GM18873 (cell line): ENCODE results near the gene SEMA3C.

ENCODE experiments used
- ATAC-seq: cut with Tn5 transposase; IDR thresholded peaks from one replicate; pipeline ENCODE4 v1.9.1; 2021; ENCODE audit warnings: mild to moderate bottlenecking, moderate library complexity, moderate number of reproducible peaks; ENCODE audit not compliant: unreplicated experiment, low FRiP score

Gene SEMA3C

DNA sequence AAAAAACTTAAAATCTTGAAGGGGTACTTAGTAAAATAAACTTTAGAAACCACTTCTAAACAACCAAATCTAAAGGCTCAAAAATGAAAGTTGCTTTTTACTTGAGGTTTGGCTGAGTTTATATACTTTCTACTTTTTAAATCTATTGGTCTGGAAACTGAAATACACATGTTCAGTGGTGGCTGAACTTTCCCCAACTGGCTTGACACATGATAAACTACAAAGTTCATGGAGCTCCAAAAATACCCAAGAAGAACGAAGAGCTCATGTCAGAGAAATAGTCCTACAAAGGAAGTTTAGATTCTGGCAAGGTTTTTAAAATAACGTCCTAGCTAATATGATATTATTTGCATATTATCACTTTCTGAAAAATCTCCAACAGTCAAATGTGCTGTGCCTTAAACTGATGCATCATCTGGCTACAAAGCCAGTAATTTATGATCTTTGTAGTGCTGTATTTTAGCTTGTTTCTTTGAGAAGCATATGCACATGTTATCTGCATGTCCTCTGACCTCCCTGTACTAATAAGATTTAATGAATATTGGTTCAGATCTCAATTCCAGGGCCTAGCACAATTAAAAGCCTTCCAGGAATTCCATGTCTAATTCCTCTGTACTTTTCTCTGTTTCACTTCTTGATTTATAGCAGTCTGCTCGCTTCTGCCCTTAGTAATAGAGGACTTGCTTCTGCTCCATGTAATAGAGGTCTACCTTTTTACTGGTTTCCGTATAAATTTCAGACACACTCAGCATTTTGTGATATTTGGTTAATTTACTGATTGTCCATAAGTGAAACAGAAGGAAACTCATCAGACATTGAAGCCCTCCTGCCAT is 28.2 kb downstream of the SEMA3C start:
- no peak for ATAC-seq

DNA sequence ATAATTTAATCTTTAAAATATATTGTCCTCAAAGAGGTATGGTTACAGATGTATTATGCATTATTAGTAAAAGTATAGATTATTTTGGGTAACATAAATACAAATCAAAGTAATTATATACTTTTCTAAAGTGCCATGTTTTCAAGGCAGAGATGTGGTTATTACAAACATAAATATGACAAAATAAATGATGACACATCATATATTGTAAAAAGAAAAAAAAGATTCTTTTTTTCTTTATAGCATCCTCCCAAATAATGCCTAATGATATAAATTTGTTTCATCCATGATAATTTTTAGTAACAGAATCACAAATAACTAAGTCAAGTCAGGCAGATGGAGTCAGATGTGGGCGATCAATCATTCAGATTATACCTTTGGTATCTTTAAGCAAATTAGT is 29.3 kb downstream of the SEMA3C start:
- no peak for ATAC-seq

DNA sequence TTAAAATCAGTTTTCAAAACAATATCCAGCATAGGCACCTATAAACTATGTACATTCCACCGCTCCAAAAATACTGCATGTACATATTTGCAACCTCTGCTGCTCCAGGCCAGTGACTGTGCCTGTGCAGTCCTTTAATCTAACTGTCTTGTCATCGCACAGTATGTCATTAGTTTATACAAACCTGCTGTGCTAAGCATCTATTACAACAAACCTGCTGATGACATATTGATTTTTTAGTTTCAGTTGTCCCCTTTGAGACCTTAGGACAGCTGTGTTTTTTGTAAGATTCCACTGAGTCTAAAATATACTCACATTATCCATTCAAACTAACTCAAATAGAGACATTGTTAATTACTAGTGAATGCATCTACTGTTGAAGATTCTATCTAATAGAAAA is 33.1 kb downstream of the SEMA3C start:
- ATAC-seq, result no peak

DNA sequence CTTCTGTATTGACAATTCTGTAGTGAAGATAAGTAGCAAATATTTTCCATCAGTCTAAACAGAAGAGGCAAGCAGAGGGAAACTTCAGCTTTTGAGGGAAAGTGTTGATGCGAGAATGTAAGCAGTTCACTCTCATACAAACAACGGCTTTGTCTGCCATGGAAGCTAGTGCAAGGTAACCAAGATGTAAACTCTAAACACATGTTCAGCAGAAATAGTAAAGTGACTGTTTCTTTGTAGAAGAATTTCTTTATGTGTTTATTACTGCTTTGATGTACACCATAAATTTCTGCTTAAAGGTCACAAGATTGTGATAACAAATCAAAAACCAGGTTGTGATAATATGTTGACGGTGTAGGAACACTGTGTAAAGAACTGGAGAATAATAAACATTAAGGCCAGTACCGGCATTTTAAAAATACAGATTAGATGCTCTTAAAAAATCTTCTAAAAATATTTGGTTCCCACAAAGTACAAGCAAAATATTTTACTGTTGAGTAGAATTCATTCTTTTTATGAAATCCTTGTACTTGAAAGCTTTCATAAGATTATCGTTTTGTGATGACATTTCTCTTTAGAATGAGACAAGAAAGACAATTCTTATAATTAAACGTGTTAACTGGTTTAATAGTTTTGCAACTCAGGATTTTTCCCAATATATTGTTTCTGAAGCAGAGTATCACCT is 34.2 kb downstream of the SEMA3C start:
- no peak for ATAC-seq

DNA sequence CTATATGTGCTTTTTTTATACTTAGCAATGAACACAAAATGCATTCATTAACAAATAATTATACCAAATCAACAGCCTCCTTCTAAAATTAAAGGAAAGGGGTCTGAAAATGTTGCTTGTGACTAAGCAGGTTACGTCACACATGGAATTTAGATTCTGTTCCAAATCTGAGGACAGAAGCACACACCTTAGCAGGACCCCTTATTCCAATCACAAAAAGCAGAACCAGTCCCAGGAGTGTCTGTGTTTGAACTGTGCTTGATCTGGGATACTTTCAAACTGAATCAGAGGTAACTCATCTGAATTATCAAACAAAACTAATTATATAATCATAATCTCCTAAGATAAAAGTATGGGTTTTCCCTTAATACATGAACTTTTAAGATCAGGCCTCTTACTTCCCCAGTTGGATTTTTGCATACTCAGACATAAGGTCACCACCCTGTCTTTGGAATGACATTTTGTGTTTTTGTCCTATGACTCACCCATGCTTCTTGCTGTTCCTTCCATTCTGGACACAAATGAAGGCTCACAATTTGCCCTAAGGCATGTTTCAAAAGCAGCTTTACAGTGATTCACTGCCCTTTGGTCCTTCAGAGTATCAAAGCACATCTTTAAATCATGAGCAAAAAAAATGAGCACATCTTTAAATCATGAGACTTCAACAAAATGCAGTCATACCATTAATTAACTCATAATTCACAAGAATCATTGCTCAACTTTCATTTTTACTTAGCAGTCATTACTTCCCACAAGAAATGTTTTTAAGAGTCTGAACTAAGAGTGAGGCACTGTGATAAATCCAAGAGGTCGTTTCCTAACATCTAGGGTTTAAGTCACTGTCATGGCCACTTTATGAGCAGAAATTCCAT is 35.5 kb downstream of the SEMA3C start:
- ATAC-seq, result no peak

DNA sequence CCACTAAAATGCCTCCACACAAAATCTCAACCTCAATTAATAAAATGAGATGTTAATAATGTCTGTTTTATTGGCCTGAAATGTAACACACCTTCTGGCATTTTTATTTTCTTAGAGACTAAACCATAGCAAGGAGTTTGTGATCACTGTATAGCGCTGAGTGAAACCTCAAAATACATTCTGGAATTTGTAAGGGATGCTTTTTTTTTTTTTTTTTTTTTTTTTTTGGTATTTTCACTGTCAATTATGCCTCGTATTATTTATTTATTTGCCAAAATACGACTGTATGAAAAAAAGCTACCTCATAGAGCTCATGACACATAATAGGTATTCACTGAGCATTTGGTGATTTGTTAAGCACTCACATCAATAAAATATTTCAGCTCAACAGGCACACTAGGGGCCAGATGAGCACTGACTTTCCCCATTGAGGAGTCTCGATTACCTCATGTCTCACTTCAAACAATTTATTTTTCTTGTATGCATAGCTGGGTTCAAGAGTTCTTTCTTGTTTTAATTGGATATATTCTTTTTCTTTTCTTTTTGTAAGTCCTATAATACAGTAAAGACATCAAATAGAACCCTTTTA is 36.5 kb downstream of the SEMA3C start:
- no peak for ATAC-seq

DNA sequence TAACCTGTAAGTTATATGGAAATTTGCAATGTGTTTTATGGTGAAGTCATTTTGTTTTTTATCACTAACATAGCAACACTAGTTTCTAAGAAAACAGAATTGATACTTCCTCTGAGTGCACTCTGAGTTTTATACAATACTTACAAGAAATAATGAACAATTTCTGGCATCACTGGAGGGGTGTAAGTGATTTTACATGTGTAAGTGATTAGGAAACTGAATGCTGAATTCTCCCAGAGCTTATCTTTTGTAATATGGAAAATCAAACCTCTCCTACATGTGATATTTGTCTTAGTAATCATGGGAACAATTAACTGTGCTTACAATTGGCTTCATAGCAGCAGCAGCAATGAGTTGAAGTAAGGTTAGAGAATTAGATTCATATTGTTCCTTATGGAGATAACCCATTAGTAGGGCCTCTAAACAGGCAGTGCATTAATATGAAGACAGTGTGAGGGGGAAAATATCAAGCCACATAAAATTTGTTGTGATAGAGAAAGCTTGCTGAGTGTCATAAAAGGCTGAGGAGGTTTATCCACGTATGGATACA is 37.4 kb downstream of the SEMA3C start:
- no peak for ATAC-seq

DNA sequence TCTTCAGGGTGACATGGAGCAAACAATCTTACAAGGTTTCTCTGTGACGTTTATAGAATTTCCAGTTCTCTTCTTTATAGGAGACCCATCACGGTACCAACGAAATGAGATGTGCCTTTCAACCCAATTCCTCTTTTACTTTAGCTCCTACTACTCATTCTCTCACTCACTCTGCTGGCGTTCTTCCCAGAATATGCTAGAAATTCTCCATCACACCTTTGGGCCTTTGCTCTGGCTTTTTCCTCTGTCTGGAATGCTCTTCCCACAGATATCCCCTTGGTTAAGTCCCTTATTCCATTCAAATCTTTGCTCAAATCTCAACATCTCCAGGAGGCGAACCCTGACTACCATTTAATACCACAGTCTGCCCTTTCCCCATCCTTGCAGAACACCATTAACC is 39.0 kb downstream of the SEMA3C start:
- no peak for ATAC-seq

DNA sequence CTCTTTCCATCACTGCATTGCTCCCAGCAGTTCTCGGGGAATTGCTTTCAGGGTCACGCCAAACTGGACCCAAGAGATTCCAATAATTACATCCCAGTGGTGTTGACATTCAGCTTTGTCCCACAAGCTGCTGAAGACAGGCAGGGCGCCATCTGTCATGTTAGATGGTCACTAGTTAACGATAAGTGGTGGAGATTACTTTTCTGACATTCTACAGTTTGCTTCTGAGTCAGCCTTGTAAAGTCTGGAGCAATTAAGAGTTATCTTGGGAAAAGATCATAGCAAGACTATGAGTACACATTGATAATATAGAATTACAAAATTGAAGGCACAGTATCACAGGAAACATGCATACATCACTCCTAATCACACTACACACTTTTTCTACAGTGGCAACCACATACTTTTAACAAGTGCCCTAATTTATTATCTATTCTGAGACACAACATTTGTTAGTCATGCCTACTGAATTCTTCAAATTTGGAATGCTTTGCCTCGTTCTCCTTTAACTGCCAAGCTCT is 41.9 kb downstream of the SEMA3C start:
- no peak for ATAC-seq

DNA sequence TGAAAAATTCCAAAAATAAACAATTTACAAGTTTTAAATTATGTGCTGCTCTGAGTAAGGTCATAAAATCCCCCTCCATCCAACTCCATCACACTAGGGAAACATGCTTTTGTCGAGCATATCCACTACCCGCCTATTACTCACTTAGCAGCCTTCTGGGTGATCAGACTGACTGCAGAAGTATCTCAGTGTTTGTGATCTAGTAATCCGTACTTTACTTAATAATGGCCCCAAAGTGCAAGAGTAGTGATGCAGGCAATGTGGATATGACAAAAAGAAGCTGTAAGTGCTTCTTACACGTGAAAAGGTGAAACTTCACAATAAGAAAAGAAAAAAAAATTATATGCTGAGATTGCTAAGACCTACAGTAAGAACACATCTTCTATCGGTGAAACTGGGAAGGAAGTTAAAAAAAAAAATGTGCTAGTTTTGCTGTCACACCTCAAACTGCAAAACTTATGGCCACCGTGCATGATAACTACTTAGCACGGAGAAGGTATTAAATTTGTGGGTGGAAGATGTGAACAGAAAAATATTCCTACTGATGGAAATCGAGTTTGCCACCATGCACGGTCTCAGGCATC is 43.2 kb downstream of the SEMA3C start:
- no peak for ATAC-seq

DNA sequence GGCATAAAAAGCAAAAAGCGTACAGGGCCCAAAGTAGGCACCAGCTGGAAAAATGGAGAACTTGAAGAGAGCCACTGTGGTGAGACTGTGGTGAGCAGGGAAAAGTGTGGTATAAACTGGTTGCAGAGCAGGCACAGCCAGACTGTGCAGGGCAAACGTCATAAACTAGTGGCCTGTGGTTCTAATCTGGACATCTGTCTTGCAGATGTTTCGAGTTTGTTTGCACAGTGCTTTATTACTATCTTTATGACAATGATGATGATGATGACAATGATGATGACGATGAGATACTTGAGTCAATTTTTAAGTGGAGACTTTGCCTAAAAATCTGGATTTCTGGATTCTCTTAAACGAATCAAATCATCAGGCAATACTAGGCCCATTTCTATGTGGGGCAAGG is 45.7 kb downstream of the SEMA3C start:
- no peak for ATAC-seq

DNA sequence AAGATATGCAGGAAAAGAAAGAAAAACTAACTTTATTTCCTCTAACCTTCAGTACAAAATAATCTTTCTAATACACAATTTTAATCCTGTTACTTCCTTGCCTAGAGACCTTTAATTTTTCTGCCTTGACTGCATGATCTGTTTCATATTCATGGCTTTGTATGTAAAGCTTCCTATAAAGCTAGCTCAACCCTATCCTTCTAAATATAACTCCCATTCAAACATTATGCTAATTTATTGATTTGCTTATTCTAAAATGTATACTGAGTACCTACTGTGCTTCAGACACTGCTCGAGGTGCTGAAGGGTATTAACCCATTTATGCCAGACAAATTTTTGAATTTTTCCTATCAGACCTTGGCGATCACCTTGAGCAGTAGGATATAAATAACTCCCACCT is 47.6 kb downstream of the SEMA3C start:
- ATAC-seq, result no peak

DNA sequence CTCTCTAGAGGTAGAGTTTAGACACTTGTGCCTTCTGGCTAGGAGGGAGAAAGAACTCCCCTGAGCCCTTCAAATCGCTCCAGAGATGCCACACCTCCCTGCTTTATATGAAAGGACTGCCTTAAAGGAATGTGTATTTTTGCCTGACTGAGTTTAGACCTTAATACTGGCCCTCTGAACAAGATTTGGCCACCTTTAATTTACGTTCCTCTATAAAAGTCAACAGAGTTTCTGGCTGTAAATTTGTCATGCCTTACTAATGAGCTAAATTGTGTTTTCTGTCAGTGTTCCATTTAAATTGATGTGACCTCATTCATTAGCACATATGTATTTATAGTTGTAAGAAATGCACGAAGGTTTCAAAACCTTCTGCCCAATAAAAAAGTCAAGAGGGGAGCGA is 48.0 kb downstream of the SEMA3C start:
- ATAC-seq, result no peak

DNA sequence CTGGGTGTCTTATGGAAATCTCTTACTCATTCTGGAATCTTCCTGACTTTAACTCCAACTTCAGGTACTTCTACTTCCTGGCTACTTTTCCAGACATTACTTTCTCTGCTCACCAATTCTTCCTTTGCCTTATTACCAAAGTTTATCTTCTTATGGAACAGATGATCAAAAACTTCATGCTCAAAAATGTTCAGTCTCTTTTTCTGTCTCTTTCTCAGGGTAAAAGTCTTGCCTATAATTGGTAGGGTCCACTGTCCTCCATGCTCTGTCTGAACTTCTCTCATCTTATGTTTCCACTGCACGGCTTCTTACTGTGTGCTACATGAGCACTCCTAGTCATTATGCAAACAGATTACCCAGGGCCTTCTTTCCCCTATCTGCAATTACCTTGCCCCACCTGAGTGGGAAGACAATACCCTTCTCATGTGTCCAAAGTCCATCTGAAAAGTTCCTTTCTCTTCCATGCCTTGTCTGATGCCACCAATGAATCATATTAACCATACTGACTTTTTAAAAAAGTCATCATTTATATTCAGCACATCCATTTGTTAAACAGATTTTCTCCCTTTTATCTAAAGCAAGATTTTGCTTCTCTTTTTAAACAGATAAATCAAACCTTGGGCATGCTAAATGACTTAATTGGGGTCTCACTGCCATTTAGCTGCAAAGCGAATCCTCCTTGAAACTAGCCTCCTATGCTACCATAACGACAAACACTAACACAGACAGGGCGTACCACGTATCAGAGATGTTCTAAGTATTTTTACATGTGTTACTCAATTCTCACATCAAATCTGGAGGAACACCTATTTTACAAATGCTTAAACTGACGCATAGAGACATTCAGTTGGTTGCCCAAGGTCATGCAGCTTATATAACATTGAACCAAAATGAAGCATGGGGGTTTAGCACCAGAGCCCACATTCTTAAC is 48.8 kb downstream of the SEMA3C start:
- ATAC-seq, result no peak

DNA sequence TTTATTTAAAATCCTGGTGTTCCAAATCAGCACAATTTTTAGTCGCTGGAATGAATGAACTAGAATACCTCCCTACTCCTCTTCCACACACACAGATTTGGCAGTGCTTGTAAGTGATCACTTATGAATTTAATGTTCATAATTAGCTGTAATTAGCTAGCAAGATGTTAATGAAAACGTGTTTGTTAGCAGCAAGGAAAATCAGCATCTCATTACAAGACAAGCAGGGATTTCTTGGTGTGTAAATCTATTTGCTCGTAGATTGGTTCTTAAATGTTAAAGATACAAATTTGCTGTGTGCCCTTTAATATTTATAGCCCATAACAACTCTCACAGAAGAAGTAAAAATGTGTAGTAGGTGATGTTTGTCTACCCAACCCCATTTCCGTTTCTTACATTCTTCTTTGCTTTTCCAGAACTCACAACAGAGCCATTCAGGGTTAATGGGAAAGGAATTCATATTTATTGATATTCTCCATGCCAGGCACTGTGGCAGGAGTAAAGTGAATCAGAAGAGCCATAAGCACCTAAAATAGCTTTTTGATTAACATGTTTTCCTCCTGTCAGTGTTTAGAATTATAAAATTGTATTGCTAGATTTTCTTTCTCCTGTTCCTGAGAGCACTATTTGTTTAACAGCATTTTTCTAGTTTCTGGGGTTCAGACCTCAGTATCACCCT is 49.6 kb downstream of the SEMA3C start:
- ATAC-seq, result no peak

DNA sequence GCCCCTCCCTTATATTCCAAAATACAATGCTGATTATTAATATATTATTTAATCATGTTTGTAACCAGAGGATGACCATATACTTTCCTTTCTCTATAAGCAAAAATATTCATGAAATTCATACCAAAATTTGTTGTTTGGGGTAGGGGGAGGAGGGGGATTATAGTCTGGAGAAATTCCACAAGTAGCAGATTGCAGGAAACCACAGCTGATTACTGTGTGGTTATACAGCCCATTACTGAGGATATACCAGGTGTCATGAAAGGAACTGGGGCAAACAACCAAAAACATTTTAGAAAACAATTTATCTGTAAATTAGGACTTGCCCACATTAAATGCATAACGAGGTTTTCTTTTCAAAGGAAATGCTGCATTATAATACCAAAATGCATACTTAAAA is 50.3 kb downstream of the SEMA3C start:
- ATAC-seq, result no peak

DNA sequence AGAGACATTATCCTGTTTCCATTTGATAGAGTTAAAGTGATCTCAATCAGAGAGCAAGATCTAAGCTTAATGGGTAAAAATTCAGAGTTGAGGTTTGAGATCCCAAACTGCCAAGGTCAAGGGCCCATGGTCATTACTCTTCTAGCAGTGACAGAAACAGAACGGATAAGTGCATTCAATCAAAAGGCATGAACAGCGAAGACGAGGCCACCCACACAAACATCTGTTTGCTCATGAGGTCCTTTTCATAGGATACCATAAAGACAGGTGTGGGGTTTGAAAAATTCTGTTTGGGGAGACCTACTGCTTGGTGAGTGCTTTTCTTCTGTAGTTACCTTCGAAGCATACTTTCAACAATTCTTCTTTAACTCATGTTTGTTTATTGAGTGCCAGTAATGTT is 58.3 kb downstream of the SEMA3C start:
- ATAC-seq, result no peak

DNA sequence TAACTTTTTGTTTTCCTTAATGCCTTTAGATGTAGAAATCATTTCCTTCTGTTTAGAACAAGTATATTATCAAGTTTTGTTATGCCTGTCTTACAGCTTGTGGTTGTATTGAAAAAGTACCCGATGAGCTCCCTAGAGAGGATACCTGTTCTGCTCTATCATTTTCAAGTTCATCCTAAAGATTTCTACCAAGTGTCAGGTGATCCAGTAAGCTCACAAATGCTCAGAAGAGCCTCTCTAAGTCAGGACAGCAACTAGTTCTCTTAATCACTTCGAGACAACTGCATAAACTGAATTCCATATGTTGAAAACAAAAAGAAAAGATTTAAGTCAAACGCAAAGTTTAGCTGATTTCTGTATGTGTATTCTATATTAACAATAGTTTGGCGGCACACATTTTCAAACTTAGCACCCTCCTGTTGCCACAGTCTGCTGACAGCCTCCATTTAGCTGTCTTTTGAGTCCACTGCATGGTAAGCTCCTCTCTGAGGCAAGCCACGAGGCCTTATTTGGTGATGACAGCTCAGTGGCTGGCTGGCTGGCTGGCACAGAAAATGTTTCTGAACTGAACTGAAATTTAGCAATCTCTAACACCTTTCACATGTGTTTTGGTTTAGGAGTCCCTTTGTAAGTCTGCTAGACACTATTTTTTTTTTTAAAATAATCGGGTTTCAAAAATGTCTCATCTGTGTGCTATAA is 59.4 kb downstream of the SEMA3C start:
- no peak for ATAC-seq
